Upper lobe of right lung (tissue), 1 donor: ENCODE data around the gene TBL1X. TPM values are rescaled to one million over a fixed set of nuclear protein-coding genes. Genes with fewer than 3 reads are reported as not detected.

ENCODE experiments used
- ATAC-seq: fragments of 200-7000 bp; cut with Tn5 transposase; one replicate; pipeline ENCODE4 v1.9.1; 2020; ENCODE audit warnings: mild to moderate bottlenecking, moderate library complexity
- DNase-seq: peaks from one replicate; pipeline ENCODE4 v3.0.0-alpha.2; 2020
- H3K27ac ChIP-seq: fragments of 200-600 bp; one replicate; pipeline ENCODE4 v1.8.0; 2022
- H3K27me3 ChIP-seq: fragments of 200-600 bp; one replicate; pipeline ENCODE4 v1.8.0; 2022; ENCODE audit warnings: mild to moderate bottlenecking
- H3K36me3 ChIP-seq: fragments of 200-600 bp; one replicate; pipeline ENCODE4 v1.8.0; 2022
- H3K4me1 ChIP-seq: fragments of 200-600 bp; one replicate; pipeline ENCODE4 v1.8.0; 2022
- H3K4me3 ChIP-seq: fragments of 200-600 bp; one replicate; pipeline ENCODE4 v1.8.0; 2022; ENCODE audit warnings: mild to moderate bottlenecking
- H3K9me3 ChIP-seq: fragments of 200-600 bp; one replicate; pipeline ENCODE4 v1.8.0; 2022
- CTCF ChIP-seq: fragments of 200-600 bp; IDR thresholded peaks from one replicate; pipeline ENCODE4 v1.8.0; 2022; ENCODE audit warnings: antibody characterized with exemption
- intact Hi-C: fragments of 100-400 bp; cut with DNase I; formaldehyde crosslinking; loops from one replicate; pipeline ENCODE4 v1.11.0; 2022
- total RNA-seq: library from RNA; stranded (reverse); fragmentation: NEBNext Ultra II Directional; extraction: Animal tissue kit (Norgen Biotek cat#: 25700); gene quantifications from one replicate; pipeline ENCODE4 v1.2.1, GENCODE V29; 2021
- donor health status: DM: no; HTN: yes; CAD: no; lungs with severe emphysema.

TBL1X gene
- total RNA-seq, 1 donor from 2014 or later = 18.4 TPM

GRCh38 chrX:9609987-9610386 is 145.1 kb downstream of the TBL1X start:
- H3K27me3 ChIP-seq = no peaks in the 10 kb centered on the region
- intact Hi-C loops = no loop called here
- TF ChIP-seq CTCF = no peak

GRCh38 chrX:9610771-9611392 is 146.0 kb downstream of the TBL1X start:
- Histone ChIP-seq H3K36me3 (no peaks in the 10 kb centered on the region), H3K27me3 (no peaks in the 10 kb centered on the region), H3K4me1 (no peaks in the 10 kb centered on the region), H3K9me3 (no peaks in the 10 kb centered on the region), H3K4me3 (no peak overlapping the region), H3K27ac (no peak overlapping the region)
- intact Hi-C loops = no loop called here
- TF ChIP-seq CTCF = no peak
- no peak for ATAC-seq
- no peak for DNase-seq

More at GRCh38 chrX:9609987-9610386, 145.1 kb downstream of the TBL1X start:
- H3K4me1 ChIP-seq = no peaks in the 10 kb centered on the region
- H3K27ac ChIP-seq = no peak overlapping the region
- no peak for DNase-seq
- no peaks in the 10 kb centered on the region for H3K9me3 ChIP-seq
- ATAC-seq = peak; percentile 69
- H3K4me3 ChIP-seq = no peak overlapping the region
- H3K36me3 ChIP-seq = no peaks in the 10 kb centered on the region

DNA sequence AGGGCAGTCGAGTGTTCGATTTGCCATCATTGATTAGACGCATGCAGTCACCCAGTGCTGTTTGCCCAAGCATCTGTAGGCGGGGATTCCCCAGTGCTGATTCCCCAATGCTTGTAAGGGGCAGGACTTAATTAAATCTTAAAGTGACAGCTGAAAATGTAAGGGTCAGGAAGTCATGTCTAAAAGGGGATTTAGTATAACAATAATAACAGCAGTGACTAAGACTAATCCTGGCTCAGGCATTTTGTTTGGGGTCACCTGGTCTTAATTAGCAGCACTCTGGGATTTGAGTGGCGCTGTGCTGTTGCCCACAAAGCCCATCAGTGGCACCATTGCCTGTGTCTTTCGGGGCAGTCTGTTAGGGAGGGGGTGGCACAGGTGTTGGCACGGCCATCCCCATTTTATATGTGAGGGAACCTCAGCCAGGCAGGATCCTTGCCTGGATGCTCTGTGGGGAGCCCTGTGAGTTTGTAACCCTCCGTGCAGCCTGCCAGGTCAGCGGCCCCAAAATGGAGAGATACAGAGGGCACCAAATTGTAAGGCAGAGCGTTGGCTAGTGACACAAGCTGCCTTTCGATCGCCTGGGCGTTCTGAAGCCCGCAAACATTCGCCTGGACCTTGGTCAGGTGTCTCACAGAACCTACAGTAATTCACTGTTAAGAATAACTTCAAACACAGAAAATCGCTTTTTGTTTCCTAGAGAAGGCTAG is 146.7 kb downstream of the TBL1X start:
- Histone ChIP-seq H3K36me3 (no peaks in the 10 kb centered on the region), H3K4me1 (no peaks in the 10 kb centered on the region), H3K4me3 (no peak overlapping the region), H3K27me3 (no peaks in the 10 kb centered on the region), H3K9me3 (no peaks in the 10 kb centered on the region), H3K27ac (no peak overlapping the region)
- TF ChIP-seq CTCF = no peak
- intact Hi-C loops = no loop called here
- ATAC-seq (no peak), DNase-seq (no peak)

DNA sequence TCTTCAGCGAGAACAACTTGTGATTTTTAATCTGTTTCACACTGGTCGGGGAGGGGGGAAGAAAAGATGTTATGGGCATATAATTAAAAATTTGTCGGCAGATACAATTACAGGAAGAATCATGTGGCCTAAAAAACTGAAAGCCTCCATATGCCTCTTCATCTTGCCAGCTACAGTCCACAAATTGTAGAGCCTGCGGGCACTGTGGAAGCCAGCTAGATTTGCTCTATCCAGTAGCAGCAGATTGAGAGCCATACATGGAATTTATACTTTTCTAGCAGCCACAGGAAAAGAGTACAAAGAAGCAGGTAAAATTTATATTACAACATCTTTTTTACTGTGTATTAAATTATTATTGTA is 147.3 kb downstream of the TBL1X start:
- intact Hi-C loops = no loop called here
- Histone ChIP-seq H3K4me1 (no peaks in the 10 kb centered on the region), H3K4me3 (no peak overlapping the region), H3K27ac (no peak overlapping the region), H3K27me3 (no peaks in the 10 kb centered on the region), H3K9me3 (no peaks in the 10 kb centered on the region), H3K36me3 (no peaks in the 10 kb centered on the region)
- TF ChIP-seq CTCF = no peak
- DNase-seq (no peak), ATAC-seq (no peak)

DNA sequence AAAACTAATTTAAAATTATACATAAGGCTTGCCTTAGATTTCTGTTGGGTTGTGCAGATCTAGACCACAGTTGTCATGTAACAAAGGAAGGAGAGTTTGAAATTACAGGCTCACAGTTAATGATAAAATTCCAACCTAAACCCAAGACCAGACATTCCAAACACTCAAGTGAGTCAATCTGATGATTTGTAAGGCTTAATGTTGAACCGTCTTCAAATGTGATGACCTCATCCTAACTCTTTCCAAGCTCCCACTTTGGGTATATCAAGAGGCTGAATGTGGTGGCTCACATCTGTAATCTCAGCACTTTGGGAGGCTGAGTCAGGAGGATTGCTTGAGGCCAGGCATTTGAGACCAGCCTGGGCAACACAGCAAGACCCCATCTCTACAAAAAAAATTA is 149.2 kb downstream of the TBL1X start:
- no peak overlapping the region for H3K4me3 ChIP-seq
- no peaks in the 10 kb centered on the region for H3K9me3 ChIP-seq
- H3K36me3 ChIP-seq = no peaks in the 10 kb centered on the region
- no peak for TF ChIP-seq CTCF
- H3K27ac ChIP-seq = no peak overlapping the region
- intact Hi-C loops = no loop called here
- DNase-seq (no peak), ATAC-seq (no peak)
- no peaks in the 10 kb centered on the region for H3K27me3 ChIP-seq
- H3K4me1 ChIP-seq = no peaks in the 10 kb centered on the region
